Loucy (cell line): Measurements from ENCODE around the gene SGPP2.
"Not testable (repeated sequence)": the region's sequence is repeated elsewhere in the genome, so short reads cannot be mapped to it uniquely, and the experiment has no call there.

ENCODE experiments used
- EZH2phosphoT487 ChIP-seq: fragments of 200-600 bp; IDR thresholded peaks from 2 replicates; pipeline ENCODE4 v1.6.1; 2018; ENCODE audit warnings: antibody characterized with exemption, mild to moderate bottlenecking, moderate library complexity, borderline replicate concordance
- TF ChIP-seq, protein P1 (sequence below): fragments of 200-600 bp; sonication (generic); conservative IDR thresholded peaks from 2 replicates; pipeline ENCODE4 v1.5.1; 2014; ENCODE audit warnings: mild to moderate bottlenecking, antibody characterized with exemption, low read length

DNA sequence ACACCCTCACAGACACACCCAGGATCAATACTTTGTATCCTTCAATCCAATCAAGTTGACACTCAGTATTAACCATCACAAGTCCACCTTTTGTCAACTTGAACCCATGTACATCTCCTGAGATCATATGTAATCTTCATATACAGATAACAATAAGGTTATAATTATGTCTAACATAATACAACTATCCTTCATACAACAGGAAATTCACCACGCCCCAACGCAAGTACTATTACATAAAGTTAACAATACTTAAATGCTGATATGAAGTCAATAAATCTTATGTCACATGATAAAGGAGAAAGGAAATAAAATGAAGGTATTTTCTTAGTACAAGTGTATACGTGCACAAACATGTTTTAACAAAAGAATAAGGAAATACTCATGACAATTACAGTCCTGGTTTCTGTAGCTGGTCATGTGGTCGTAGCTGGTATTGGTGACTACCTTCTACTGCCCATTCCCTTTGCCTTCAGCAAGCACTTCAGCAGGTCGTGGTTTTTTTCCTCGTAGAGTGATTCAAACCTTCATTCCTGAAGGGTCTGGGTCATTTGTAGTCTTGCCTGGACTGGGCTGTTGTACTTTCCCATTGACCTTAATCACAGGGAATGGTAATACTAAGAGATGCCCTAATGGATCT, 11.2 kb downstream of the SGPP2 start:
- TF ChIP-seq, protein P1, sequence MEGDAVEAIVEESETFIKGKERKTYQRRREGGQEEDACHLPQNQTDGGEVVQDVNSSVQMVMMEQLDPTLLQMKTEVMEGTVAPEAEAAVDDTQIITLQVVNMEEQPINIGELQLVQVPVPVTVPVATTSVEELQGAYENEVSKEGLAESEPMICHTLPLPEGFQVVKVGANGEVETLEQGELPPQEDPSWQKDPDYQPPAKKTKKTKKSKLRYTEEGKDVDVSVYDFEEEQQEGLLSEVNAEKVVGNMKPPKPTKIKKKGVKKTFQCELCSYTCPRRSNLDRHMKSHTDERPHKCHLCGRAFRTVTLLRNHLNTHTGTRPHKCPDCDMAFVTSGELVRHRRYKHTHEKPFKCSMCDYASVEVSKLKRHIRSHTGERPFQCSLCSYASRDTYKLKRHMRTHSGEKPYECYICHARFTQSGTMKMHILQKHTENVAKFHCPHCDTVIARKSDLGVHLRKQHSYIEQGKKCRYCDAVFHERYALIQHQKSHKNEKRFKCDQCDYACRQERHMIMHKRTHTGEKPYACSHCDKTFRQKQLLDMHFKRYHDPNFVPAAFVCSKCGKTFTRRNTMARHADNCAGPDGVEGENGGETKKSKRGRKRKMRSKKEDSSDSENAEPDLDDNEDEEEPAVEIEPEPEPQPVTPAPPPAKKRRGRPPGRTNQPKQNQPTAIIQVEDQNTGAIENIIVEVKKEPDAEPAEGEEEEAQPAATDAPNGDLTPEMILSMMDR: not testable (repeated sequence)
- TF ChIP-seq EZH2phosphoT487: not testable (repeated sequence)
